ENCODE measurements around the gene MAP2K6. TPM values are rescaled to one million over a fixed set of nuclear protein-coding genes. Genes with fewer than 3 reads are reported as not detected.

MAP2K6 gene
- total RNA-seq, 1 donor from 2014 or later = 10.1 TPM

- TF ChIP-seq EZH2 (IDR thresholded peaks at IDR 0.05; ENCODE audit: insufficient read depth, low read length) (no peak), CTCF (IDR thresholded peaks at IDR 0.05; ENCODE audit: insufficient read depth, low read depth, low read length) (no peak)
- no peaks in the 10 kb centered on the region for H3K27me3 Mint-ChIP-seq (ENCODE audit: low read depth, unreplicated experiment)
- Histone ChIP-seq H3K9ac (ENCODE audit: low read length) (no peak overlapping the region), H3K27ac (ENCODE audit: low read depth, low read length) (no peak overlapping the region), H3K9me3 (ENCODE audit: insufficient read depth, low read depth, low read length) (no peaks in the 10 kb centered on the region), H3K79me2 (ENCODE audit: insufficient read depth, low read length) (no peaks in the 10 kb centered on the region), H3K4me3 (ENCODE audit: insufficient read depth, low read depth, low read length) (no peak overlapping the region), H4K20me1 (ENCODE audit: insufficient read depth, low read length) (no peaks in the 10 kb centered on the region), H3K4me1 (ENCODE audit: insufficient read depth, low read length) (no peaks in the 10 kb centered on the region), H3K27me3 (ENCODE audit: insufficient read depth, low read length) (no peaks in the 10 kb centered on the region), H2AFZ (ENCODE audit: low read depth, low read length) (no peak overlapping the region), H3K4me2 (ENCODE audit: low read length) (no peak overlapping the region), H3K36me3 (ENCODE audit: insufficient read depth, low read length) (no peaks in the 10 kb centered on the region)
- no peak overlapping the region for H3K27ac Mint-ChIP-seq (ENCODE audit: unreplicated experiment)
- H3K9me3 Mint-ChIP-seq (ENCODE audit: unreplicated experiment) = no peaks in the 10 kb centered on the region
- DNase-seq (ENCODE audit: low read depth) = no peak
- H3K4me3 Mint-ChIP-seq (ENCODE audit: unreplicated experiment) = no peak overlapping the region
- H3K4me1 Mint-ChIP-seq (ENCODE audit: low read depth, unreplicated experiment) = peaks cover 20% of the 10 kb centered on the region
- no peaks in the 10 kb centered on the region for H3K36me3 Mint-ChIP-seq (ENCODE audit: low read depth, unreplicated experiment)
- FAIRE-seq = no peak
These were observed 72.5 kb downstream of the MAP2K6 start for GRCh38 chr17:69486779-69487637.

DNA sequence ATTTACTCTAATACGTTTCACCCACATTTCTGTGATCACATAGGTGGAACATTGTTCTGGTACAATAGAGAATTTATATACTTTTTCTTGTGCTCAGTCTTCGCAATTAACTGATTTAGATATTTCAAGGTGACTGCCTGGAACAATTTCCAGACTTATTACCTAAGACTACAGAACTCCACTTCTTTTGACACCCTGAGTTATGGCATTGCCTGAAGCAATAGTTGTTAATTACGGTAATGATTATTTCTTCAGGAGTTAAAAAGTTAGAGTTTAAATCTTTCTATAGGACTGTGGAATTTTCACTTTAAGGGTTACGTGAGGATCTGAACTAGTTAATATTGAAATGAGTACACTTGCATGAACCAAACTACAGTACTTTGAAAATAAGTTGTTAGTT lies 74.8 kb downstream of the MAP2K6 start:
- FAIRE-seq = peak; percentile 5
- Mint-ChIP-seq H3K9me3 (ENCODE audit: unreplicated experiment) (no peaks in the 10 kb centered on the region), H3K27ac (ENCODE audit: unreplicated experiment) (no peak overlapping the region), H3K4me1 (ENCODE audit: low read depth, unreplicated experiment) (peaks cover 30% of the 10 kb centered on the region), H3K27me3 (ENCODE audit: low read depth, unreplicated experiment) (no peaks in the 10 kb centered on the region), H3K4me3 (ENCODE audit: unreplicated experiment) (no peak overlapping the region), H3K36me3 (ENCODE audit: low read depth, unreplicated experiment) (no peaks in the 10 kb centered on the region)
- no peak for DNase-seq (ENCODE audit: low read depth)
- Histone ChIP-seq H3K27me3 (ENCODE audit: insufficient read depth, low read length) (no peaks in the 10 kb centered on the region), H3K79me2 (ENCODE audit: insufficient read depth, low read length) (no peaks in the 10 kb centered on the region), H3K27ac (ENCODE audit: low read depth, low read length) (no peak overlapping the region), H3K4me3 (ENCODE audit: insufficient read depth, low read depth, low read length) (no peak overlapping the region), H3K4me2 (ENCODE audit: low read length) (no peak overlapping the region), H3K4me1 (ENCODE audit: insufficient read depth, low read length) (no peaks in the 10 kb centered on the region), H2AFZ (ENCODE audit: low read depth, low read length) (no peak overlapping the region), H3K36me3 (ENCODE audit: insufficient read depth, low read length) (no peaks in the 10 kb centered on the region), H4K20me1 (ENCODE audit: insufficient read depth, low read length) (no peaks in the 10 kb centered on the region), H3K9ac (ENCODE audit: low read length) (no peak overlapping the region), H3K9me3 (ENCODE audit: insufficient read depth, low read depth, low read length) (no peaks in the 10 kb centered on the region)
- TF ChIP-seq CTCF (IDR thresholded peaks at IDR 0.05; ENCODE audit: insufficient read depth, low read depth, low read length) (no peak), EZH2 (IDR thresholded peaks at IDR 0.05; ENCODE audit: insufficient read depth, low read length) (no peak)

Measured in astrocyte (in vitro differentiated cells and primary cell).